Activated CD8-positive, alpha-beta T cell treated with anti-CD3 and anti-CD28 coated beads for 36 hours (primary cell): ENCODE data around the gene F8. TPM values are rescaled to one million over a fixed set of nuclear protein-coding genes. Genes with fewer than 3 reads are reported as not detected.

Experiments used
- ATAC-seq: fragments of 200-7000 bp; cut with Tn5 transposase; one replicate; pipeline ENCODE4 v1.10.0; 2021; ENCODE audit warnings: mild to moderate bottlenecking, moderate library complexity
- CTCF ChIA-PET: fragments of 350-600 bp; sonication (Branson Sonifier 250); formaldehyde crosslinking; loops from one replicate; lab custom pipeline; 2021; ENCODE audit warnings: antibody characterized with exemption; lab: Charles Lee
- POLR2A ChIA-PET: fragments of 350-600 bp; sonication (Branson Sonifier 250); formaldehyde crosslinking; loops from one replicate; lab custom pipeline; 2021; ENCODE audit warnings: antibody characterized with exemption; lab: Charles Lee
- DNase-seq: peaks from one replicate; pipeline ENCODE4 v3.0.0-alpha.2; 2020
- H3K27ac Mint-ChIP-seq: one replicate; pipeline ENCODE4 v1.8.0; 2021; ENCODE audit warnings: mild to moderate bottlenecking, mixed read lengths
- H3K27me3 Mint-ChIP-seq: one replicate; pipeline ENCODE4 v1.8.0; 2021; ENCODE audit warnings: mixed read lengths
- H3K36me3 Mint-ChIP-seq: one replicate; pipeline ENCODE4 v1.8.0; 2021; ENCODE audit warnings: low read depth, mixed read lengths
- H3K4me1 Mint-ChIP-seq: one replicate; pipeline ENCODE4 v1.8.0; 2021; ENCODE audit warnings: low read depth, mixed read lengths
- H3K4me3 Mint-ChIP-seq: one replicate; pipeline ENCODE4 v1.8.0; 2021; ENCODE audit warnings: mild to moderate bottlenecking, moderate library complexity, mixed read lengths
- H3K9me3 Mint-ChIP-seq: one replicate; pipeline ENCODE4 v1.8.0; 2021; ENCODE audit warnings: mixed read lengths
- CTCF ChIP-seq: fragments of 200-600 bp; IDR thresholded peaks from one replicate; pipeline ENCODE4 v1.8.0; 2022; ENCODE audit warnings: antibody characterized with exemption, mild to moderate bottlenecking
- intact Hi-C: fragments of 100-400 bp; cut with micrococcal nuclease; formaldehyde crosslinking; loops from one replicate; pipeline ENCODE4 v1.10.0; 2022
- total RNA-seq, 2 experiments: library from RNA; stranded (reverse); gene quantifications; one replicate each; pipeline ENCODE4 v1.2.3, GENCODE V29; 2021

The F8 gene
- total RNA-seq, 2 experiments from 2014 or later = 4.1 to 4.4 TPM

DNA sequence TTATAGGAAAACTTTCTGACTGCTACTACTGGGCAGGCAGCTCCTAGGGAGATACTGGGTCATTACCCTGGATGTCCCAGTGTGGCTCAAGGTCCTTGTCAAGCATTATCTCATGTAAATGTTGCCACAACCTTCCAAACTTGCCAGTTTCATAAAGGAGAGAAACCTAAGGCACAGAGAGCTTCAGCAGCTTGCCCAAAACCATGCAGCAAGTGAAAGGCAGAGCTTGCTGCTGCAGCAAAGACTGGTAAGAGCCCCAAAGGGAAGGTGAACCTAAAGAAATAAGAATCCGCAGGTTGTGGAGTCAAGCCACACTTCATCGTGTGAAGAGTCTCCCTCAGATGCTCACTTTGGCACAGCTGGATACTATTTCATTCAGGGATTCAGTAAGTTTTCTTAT is 219.6 kb downstream of the F8 start:
- no peak overlapping the region for H3K27ac Mint-ChIP-seq
- H3K4me3 Mint-ChIP-seq = no peak overlapping the region

GRCh38 chrX:154800478-154801210 is 221.9 kb downstream of the F8 start:
- Mint-ChIP-seq H3K9me3 (no peaks in the 10 kb centered on the region), H3K27me3 (no peaks in the 10 kb centered on the region), H3K4me1 (peaks cover 56% of the 10 kb centered on the region), H3K4me3 (no peak overlapping the region), H3K27ac (peak overlapping the region; percentile 9), H3K36me3 (no peaks in the 10 kb centered on the region)
- ChIA-PET CTCF (interaction anchor here (0.9 kb wide), 1 partner anchor 9 kb away, joined by 3 read pairs; no protein-coding TSS in a partner anchor), POLR2A (interaction anchor here (1.3 kb wide), 1 partner anchor 25 kb away, joined by 3 read pairs; no protein-coding TSS in a partner anchor)
- DNase-seq (no peak), ATAC-seq (no peak)
- intact Hi-C loops = loop anchor here (5.0 kb wide), 1 partner anchor 38 kb away; the partner anchor contains the start of gene DKC1
- TF ChIP-seq CTCF = no peak

More for the DNA sequence above, 219.6 kb downstream of the F8 start:
- Mint-ChIP-seq H3K9me3 (no peaks in the 10 kb centered on the region), H3K27me3 (no peaks in the 10 kb centered on the region), H3K4me1 (peaks cover 58% of the 10 kb centered on the region), H3K36me3 (no peaks in the 10 kb centered on the region)
- TF ChIP-seq CTCF = no peak
- POLR2A ChIA-PET = interaction anchor here (1.7 kb wide), 1 partner anchor 40 kb away, joined by 5 read pairs; the partner anchor contains the start of gene DKC1
- ATAC-seq (no peak), DNase-seq (no peak)
- CTCF ChIA-PET = no interaction called here
- intact Hi-C loops = loop anchor here (5.0 kb wide), 1 partner anchor 41 kb away; the partner anchor contains the start of gene DKC1

DNA sequence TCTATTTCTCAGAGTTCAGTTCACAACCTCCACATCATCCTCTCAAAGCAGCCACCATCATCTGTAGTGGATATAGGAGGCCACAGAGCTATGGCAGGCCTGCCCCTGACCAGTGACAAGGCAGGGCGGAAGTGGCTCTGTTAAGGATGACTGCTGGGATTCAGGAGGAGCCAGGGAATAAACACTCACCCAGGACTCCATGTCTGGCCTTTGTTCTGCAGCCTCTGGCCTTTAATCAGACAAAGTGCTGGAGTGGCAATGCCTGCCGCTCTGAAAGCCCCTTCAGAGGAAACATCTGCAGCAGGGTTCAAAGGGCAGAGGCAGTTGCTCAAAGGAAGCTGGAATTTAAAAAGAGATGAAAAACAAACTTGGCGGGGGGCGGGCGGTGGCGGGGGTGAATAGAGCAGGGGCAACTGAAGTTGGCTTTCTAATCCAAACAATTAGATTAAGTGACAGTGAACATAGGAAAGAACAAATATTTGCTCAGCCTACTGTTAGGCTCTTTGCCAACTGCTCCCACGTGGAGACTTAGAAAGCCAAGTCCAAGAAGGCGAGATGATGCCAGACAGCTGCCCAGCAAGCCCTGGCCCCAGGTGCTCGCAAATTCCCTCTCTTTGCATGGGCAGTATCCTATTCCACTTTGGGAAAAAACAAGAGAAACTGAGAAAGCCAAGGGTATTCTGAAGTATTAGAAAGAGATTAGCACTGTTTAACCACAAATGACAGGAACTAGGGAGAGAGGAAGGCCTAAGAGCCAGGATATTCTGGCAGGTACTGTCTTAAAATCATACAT is 222.8 kb downstream of the F8 start:
- ChIA-PET POLR2A (interaction anchor here (0.8 to 1.7 kb wide), 4 partner anchors 24 to 72 kb away, joined by 3 to 4 read pairs (median 3); partner anchors contain the start of gene DKC1), CTCF (interaction anchor here (0.9 kb wide), 1 partner anchor 9 kb away, joined by 3 read pairs; no protein-coding TSS in a partner anchor)
- DNase-seq (peak; percentile 9), ATAC-seq (peak; percentile 17)
- intact Hi-C loops = loop anchor here (5.0 kb wide), 1 partner anchor 37 kb away; the partner anchor contains the start of gene DKC1
- H3K27ac Mint-ChIP-seq = peak overlapping the region; percentile 89
- TF ChIP-seq CTCF = no peak
- H3K36me3 Mint-ChIP-seq = no peaks in the 10 kb centered on the region
- no peaks in the 10 kb centered on the region for H3K9me3 Mint-ChIP-seq
- no peaks in the 10 kb centered on the region for H3K27me3 Mint-ChIP-seq
- H3K4me3 Mint-ChIP-seq = peak overlapping the region; percentile 24
- peaks cover 54% of the 10 kb centered on the region for H3K4me1 Mint-ChIP-seq

DNA sequence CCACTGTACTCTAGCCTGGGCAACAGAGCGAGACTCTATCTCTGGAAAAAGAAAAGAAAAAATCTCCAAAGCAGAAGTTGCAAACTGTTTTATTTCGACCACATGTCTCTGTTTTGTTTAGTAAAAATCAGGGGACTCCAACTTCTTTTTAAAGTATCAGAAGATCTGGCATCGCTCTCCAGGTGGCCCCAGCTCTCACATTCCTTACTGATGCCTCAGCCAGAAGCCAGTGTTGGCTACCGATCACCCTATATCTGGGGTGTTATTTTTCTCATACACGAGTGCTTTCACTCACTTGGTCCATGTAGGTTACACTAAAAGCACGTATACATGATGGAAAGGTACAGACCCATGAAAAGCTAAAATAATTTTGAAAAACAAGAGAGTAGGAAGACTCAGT is 225.5 kb downstream of the F8 start:
- H3K36me3 Mint-ChIP-seq = no peaks in the 10 kb centered on the region
- no peak for TF ChIP-seq CTCF
- peaks cover 35% of the 10 kb centered on the region for H3K4me1 Mint-ChIP-seq
- H3K9me3 Mint-ChIP-seq = no peaks in the 10 kb centered on the region
- H3K27ac Mint-ChIP-seq = no peak overlapping the region
- DNase-seq (no peak), ATAC-seq (no peak)
- H3K27me3 Mint-ChIP-seq = no peaks in the 10 kb centered on the region
- CTCF ChIA-PET = no interaction called here
- POLR2A ChIA-PET = interaction anchor here (1.5 kb wide), 1 partner anchor 20 kb away, joined by 7 read pairs; no protein-coding TSS in a partner anchor
- intact Hi-C loops = no loop called here
- H3K4me3 Mint-ChIP-seq = no peak overlapping the region
